ENCODE data around the gene KREMEN1.

KREMEN1 gene

DNA sequence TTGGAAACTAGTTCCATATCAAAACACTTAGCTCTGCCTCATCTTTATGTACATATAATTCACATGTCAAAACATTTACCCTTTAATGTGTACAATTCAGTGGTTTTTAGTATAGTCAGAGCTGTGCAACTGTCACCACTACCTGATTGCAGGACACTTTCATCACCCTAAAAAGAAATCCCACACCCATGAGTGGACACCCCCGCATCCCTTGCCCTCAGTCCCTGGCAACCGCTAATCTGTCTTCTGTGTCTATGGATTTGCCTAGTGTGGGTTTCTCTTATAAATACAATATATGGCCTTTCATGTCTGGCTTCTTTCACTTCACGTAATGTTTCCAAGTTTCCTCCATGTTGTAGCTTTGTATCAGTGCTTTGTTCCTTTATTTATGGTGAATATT lies 124.3 kb downstream of the KREMEN1 start:
- DNase-seq (ENCODE audit: low read depth in 1 of 2, low spot score in 1 of 2) = no peak
- TF ChIP-seq POLR2AphosphoS5 (IDR thresholded peaks at IDR 0.05; ENCODE audit: low read depth) (no peak), SPI1 (IDR thresholded peaks at IDR 0.05; ENCODE audit: borderline replicate concordance, low read depth) (no peak), GABPA (IDR thresholded peaks at IDR 0.05; ENCODE audit: low read depth) (no peak)
- TF ChIP-seq, protein P1, sequence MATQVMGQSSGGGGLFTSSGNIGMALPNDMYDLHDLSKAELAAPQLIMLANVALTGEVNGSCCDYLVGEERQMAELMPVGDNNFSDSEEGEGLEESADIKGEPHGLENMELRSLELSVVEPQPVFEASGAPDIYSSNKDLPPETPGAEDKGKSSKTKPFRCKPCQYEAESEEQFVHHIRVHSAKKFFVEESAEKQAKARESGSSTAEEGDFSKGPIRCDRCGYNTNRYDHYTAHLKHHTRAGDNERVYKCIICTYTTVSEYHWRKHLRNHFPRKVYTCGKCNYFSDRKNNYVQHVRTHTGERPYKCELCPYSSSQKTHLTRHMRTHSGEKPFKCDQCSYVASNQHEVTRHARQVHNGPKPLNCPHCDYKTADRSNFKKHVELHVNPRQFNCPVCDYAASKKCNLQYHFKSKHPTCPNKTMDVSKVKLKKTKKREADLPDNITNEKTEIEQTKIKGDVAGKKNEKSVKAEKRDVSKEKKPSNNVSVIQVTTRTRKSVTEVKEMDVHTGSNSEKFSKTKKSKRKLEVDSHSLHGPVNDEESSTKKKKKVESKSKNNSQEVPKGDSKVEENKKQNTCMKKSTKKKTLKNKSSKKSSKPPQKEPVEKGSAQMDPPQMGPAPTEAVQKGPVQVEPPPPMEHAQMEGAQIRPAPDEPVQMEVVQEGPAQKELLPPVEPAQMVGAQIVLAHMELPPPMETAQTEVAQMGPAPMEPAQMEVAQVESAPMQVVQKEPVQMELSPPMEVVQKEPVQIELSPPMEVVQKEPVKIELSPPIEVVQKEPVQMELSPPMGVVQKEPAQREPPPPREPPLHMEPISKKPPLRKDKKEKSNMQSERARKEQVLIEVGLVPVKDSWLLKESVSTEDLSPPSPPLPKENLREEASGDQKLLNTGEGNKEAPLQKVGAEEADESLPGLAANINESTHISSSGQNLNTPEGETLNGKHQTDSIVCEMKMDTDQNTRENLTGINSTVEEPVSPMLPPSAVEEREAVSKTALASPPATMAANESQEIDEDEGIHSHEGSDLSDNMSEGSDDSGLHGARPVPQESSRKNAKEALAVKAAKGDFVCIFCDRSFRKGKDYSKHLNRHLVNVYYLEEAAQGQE (IDR thresholded peaks at IDR 0.05; ENCODE audit: insufficient replicate concordance, low read depth) = no peak
- TF ChIP-seq, protein P2, sequence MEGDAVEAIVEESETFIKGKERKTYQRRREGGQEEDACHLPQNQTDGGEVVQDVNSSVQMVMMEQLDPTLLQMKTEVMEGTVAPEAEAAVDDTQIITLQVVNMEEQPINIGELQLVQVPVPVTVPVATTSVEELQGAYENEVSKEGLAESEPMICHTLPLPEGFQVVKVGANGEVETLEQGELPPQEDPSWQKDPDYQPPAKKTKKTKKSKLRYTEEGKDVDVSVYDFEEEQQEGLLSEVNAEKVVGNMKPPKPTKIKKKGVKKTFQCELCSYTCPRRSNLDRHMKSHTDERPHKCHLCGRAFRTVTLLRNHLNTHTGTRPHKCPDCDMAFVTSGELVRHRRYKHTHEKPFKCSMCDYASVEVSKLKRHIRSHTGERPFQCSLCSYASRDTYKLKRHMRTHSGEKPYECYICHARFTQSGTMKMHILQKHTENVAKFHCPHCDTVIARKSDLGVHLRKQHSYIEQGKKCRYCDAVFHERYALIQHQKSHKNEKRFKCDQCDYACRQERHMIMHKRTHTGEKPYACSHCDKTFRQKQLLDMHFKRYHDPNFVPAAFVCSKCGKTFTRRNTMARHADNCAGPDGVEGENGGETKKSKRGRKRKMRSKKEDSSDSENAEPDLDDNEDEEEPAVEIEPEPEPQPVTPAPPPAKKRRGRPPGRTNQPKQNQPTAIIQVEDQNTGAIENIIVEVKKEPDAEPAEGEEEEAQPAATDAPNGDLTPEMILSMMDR (IDR thresholded peaks at IDR 0.05; ENCODE audit: insufficient read depth, low read length) = no peak
- Histone ChIP-seq H3K4me3 (replicated peaks; ENCODE audit: insufficient read depth, low read length) (no peak overlapping the region), H3K27me3 (ENCODE audit: insufficient read depth, poor library complexity, severe bottlenecking) (no peaks in the 10 kb centered on the region), H3K27ac (replicated peaks) (no peak overlapping the region)

DNA sequence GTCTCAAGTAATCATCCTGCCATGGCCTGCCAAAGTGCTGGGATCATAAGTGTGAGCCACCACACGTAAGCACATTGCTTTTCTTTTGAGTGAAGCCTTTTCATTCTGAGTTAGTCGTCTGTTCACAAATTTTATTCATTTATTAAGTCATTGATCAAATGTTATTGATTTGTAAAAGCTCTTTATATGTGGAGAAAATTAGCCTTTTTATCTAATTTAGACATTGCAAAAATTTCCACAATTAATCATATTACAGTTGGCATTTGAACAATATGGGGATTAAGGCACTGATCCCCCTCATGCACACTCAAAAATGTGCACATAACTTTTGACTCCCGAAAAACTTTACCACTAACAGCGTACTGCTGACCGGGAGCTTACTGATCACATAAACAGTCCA lies 125.4 kb downstream of the KREMEN1 start:
- Histone ChIP-seq H3K4me3 (replicated peaks; ENCODE audit: insufficient read depth, low read length) (no peak overlapping the region), H3K27me3 (ENCODE audit: insufficient read depth, poor library complexity, severe bottlenecking) (no peaks in the 10 kb centered on the region), H3K27ac (replicated peaks) (no peak overlapping the region)
- no peak for DNase-seq (ENCODE audit: low read depth in 1 of 2, low spot score in 1 of 2)
- no peak for TF ChIP-seq GABPA (IDR thresholded peaks at IDR 0.05; ENCODE audit: low read depth)
- TF ChIP-seq SPI1 (IDR thresholded peaks at IDR 0.05; ENCODE audit: borderline replicate concordance, low read depth) = no peak

DNA sequence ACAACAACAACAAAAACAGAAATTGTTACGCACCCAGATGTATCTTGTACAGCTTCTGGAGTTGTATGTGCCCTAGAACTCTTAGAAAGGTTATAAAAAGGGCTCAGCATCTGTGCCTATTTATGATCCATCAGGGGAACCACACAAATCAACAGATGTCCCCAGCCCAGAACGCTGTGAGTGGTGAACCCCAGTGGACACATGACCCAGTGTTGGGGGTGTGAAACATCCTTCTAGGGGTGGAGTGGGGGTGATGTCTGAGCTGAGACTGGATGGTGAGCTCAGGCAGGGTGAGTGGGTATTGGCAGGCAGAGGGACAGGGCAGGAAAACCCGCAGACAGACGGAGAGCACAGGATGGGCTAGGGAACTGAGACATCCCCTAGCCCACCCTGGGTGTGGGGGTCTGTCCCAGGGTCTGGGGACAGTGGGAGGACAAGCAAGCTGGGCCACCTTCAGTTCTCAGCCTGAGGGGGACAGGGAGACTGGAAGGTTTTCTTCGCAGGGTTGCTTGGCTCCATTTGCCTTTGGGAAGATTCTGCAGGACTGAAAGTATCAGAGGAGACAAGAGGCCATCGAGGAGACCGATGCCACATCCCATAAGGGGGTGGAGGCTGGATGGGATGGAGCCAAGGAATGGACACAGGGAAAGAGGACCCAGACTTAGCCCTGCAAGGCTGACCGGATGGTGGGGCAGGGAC lies 127.0 kb downstream of the KREMEN1 start:
- Histone ChIP-seq H3K27me3 (ENCODE audit: insufficient read depth, poor library complexity, severe bottlenecking) (no peaks in the 10 kb centered on the region), H3K4me3 (replicated peaks; ENCODE audit: insufficient read depth, low read length) (no peak overlapping the region), H3K27ac (replicated peaks) (no peak overlapping the region)
- TF ChIP-seq, protein P2 (IDR thresholded peaks at IDR 0.05; ENCODE audit: insufficient read depth, low read length) = no peak
- TF ChIP-seq GABPA (IDR thresholded peaks at IDR 0.05; ENCODE audit: low read depth) (no peak), SPI1 (IDR thresholded peaks at IDR 0.05; ENCODE audit: borderline replicate concordance, low read depth) (no peak), POLR2AphosphoS5 (IDR thresholded peaks at IDR 0.05; ENCODE audit: low read depth) (no peak)
- TF ChIP-seq, protein P1 (IDR thresholded peaks at IDR 0.05; ENCODE audit: insufficient replicate concordance, low read depth) = no peak
- DNase-seq (ENCODE audit: low read depth in 1 of 2, low spot score in 1 of 2) = no peak

DNA sequence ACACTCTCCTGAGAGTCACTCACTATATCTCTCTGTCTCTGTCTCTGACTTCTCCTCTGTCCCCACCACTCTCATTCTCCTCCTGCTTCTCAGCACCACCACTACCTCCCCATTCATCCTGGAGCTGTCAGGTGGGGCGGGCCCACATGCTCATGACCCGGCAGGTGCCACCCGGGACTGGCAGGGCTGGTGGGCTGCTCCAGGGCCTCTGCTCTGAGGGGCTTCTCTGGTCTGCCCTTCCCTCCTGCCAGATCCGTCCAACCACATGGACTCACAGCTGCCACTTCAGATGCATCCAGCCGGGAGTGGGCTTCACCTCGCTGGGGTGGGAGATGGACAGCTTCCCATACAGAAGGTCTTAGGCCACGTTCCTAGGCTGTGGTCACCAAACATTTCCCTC lies 128.1 kb downstream of the KREMEN1 start:
- Histone ChIP-seq H3K27ac (replicated peaks) (no peak overlapping the region), H3K4me3 (replicated peaks; ENCODE audit: insufficient read depth, low read length) (no peak overlapping the region), H3K27me3 (ENCODE audit: insufficient read depth, poor library complexity, severe bottlenecking) (no peaks in the 10 kb centered on the region)
- no peak for DNase-seq (ENCODE audit: low read depth in 1 of 2, low spot score in 1 of 2)
- TF ChIP-seq, protein P2 (IDR thresholded peaks at IDR 0.05; ENCODE audit: insufficient read depth, low read length) = no peak
- TF ChIP-seq GABPA (IDR thresholded peaks at IDR 0.05; ENCODE audit: low read depth) (no peak), SPI1 (IDR thresholded peaks at IDR 0.05; ENCODE audit: borderline replicate concordance, low read depth) (no peak), POLR2AphosphoS5 (IDR thresholded peaks at IDR 0.05; ENCODE audit: low read depth) (no peak)

Data from HL-60 (cell line).